Measurements from ENCODE around the gene CD68. TPM values are rescaled to one million over a fixed set of nuclear protein-coding genes. Genes with fewer than 3 reads are reported as not detected.

CD68 gene
- total RNA-seq, 4 donors from 2014 or later: 14.2 to 26.9 (median 16.2) TPM

DNA sequence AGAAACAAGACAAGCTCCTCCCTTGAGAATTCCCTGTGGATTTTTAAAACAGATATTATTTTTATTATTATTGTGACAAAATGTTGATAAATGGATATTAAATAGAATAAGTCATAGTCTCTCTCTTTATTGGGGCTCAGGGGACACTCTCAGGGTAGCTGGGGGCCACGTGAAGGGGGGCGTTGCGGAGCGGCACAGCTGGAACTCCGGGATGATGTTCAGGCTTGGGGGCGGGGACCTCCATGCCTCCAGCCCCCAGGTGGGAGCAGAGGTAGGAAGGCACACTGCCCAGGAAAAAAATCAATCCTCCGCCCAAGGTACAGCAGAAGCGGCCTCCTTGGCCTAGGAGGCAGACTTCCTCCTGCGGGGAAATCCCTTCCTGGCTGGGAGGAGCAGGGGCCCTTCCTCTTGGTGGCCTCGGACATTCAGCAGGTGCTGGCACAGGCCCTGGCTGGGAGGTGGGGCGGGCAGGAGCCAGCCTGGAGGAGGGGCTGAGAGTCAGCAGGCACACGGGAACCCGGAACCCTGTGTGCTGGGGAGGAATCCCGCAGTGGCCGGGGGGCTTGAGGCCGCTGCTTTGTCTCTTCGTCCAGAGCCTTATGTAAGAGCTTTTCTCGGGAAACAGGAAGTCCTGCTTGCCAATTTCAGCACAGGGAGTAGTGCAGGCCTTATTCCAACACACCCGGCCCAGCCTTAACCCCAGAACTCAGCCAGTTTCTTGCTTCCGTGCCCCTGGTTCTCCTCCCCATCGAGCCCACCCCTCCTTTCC lies 21.5 kb upstream of the CD68 start:
- no peak overlapping the region for H3K4me3 ChIP-seq (ENCODE audit: low read depth, poor library complexity, severe bottlenecking)
- intact Hi-C loops (cut with DNase I; ENCODE audit: low total_unique reads): loop anchor here (10.0 kb wide), 2 partner anchors 63 to 203 kb away; partner anchors contain the start of genes KCTD11 and TMEM95
- TF ChIP-seq POLR2A (IDR thresholded peaks at IDR 0.05) (no peak), CTCF (IDR thresholded peaks at IDR 0.05) (no peak)
- DNase-seq (ENCODE audit: low spot score in 2 of 2): peak; percentile 80 to 95
- WGBS, 2 donors: 3 to 9% methylated on average over 21 of the region's 21 CpGs

GRCh38 chr17:7558544-7559319 lies 20.7 kb upstream of the CD68 start, which contains the start of gene TNFSF13:
Gene TNFSF13, plus strand, starts transcription at chr17:7558750. Its CDS starts 290 bp downstream, at chr17:7559040.
- intact Hi-C loops (cut with DNase I; ENCODE audit: low total_unique reads): loop anchor here (10.0 kb wide), 2 partner anchors 64 to 204 kb away; partner anchors contain the start of genes KCTD11 and TMEM95
- WGBS, 2 donors: 23 to 27% methylated on average over 16 of the region's 16 CpGs
- peak within 1 kb of the TSS; percentile 16 for H3K4me3 ChIP-seq (ENCODE audit: low read depth, poor library complexity, severe bottlenecking)
- TF ChIP-seq POLR2A (IDR thresholded peaks at IDR 0.05): no peak
- no peak for TF ChIP-seq CTCF (IDR thresholded peaks at IDR 0.05)
- peak in 1 of 2 donors; percentile 92 for DNase-seq (ENCODE audit: low spot score in 2 of 2)

DNA sequence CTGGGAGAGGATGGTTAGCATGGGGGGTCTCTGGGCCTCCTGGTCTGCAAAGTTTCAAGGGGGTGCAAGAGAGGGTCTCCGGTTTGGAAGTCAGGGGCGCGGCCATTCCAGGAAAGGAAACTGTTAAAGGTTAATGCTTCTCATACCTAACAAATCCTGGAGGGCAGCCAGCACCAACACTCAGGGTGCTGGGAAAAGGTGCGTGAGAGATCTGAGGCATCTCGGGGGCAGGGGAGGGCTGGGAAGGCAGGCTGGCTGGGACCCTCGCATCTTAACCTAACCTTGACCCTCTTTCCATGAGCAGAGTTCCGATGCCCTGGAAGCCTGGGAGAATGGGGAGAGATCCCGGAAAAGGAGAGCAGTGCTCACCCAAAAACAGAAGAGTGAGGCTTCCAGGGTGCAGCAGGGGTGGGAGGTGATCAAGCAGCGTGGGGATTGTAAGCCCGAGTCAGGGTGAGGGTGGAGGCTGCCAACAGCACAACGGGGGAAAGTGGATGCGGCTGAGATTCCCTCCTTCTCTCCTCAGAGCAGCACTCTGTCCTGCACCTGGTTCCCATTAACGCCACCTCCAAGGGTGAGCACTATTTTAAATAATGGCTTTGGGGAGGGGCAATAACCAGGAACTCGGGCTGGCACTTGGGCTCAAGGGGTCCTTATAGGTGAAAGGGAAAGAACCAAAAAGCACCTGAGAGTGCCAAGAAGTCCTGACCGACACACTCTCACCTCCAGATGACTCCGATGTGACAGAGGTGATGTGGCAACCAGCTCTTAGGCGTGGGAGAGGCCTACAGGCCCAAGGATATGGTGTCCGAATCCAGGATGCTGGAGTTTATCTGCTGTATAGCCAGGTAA lies 19.9 kb upstream of the CD68 start:
- H3K4me3 ChIP-seq (ENCODE audit: low read depth, poor library complexity, severe bottlenecking): peak overlapping the region; percentile 16
- DNase-seq (ENCODE audit: low spot score in 2 of 2): no peak
- no peak for TF ChIP-seq CTCF (IDR thresholded peaks at IDR 0.05)
- no peak for TF ChIP-seq POLR2A (IDR thresholded peaks at IDR 0.05)
- intact Hi-C loops (cut with DNase I; ENCODE audit: low total_unique reads): loop anchor here (10.0 kb wide), 3 partner anchors 65 to 205 kb away; partner anchors contain the start of genes FGF11, KCTD11, TMEM102 and TMEM95
- WGBS, 2 donors: 47 to 57% methylated on average over 18 of the region's 18 CpGs

DNA sequence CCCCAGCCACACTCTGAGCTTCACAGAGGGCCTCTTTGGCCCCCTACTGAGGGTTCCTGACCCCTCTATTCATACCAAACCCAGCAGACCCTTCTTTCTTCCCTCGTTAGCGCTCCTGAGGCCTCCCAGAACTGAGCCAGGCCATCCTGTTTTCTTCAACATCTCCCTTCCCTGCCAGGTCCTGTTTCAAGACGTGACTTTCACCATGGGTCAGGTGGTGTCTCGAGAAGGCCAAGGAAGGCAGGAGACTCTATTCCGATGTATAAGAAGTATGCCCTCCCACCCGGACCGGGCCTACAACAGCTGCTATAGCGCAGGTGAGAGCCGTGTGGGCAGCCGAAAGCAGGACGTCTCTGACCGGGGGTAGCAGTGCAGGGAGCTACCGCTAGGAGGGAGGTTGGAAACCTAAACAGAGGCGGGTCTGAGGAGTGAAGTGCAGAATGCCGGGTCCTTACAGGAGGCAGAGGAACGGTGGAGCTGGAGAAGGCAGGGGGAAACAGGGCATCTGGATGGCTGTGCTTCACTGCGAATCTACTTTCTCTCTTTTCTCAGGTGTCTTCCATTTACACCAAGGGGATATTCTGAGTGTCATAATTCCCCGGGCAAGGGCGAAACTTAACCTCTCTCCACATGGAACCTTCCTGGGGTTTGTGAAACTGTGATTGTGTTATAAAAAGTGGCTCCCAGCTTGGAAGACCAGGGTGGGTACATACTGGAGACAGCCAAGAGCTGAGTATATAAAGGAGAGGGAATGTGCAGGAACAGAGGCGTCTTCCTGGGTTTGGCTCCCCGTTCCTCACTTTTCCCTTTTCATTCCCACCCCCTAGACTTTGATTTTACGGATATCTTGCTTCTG lies 19.0 kb upstream of the CD68 start:
- DNase-seq (ENCODE audit: low spot score in 2 of 2): peak in 1 of 2 donors; percentile 94
- intact Hi-C loops (cut with DNase I; ENCODE audit: low total_unique reads): loop anchor here (10.0 kb wide), 1 partner anchor 126 kb away; the partner anchor contains the start of genes FGF11 and TMEM102
- WGBS, 2 donors: 22 to 26% methylated on average over 22 of the region's 22 CpGs

More for the DNA sequence above, 19.0 kb upstream of the CD68 start:
- no peak overlapping the region for H3K4me3 ChIP-seq (ENCODE audit: low read depth, poor library complexity, severe bottlenecking)
- no peak for TF ChIP-seq CTCF (IDR thresholded peaks at IDR 0.05)
- TF ChIP-seq POLR2A (IDR thresholded peaks at IDR 0.05): no peak
